Activated CD4-positive, CD25-positive, alpha-beta regulatory T cell treated with anti-CD3 and anti-CD28 coated beads, Interleukin-2, amount 50 U/mL, for 24 hours (primary cell): ENCODE results near the gene PLCL2.

Experiments used
- ATAC-seq, 2 donors: fragments of 150-1000 bp; cut with Tn5 transposase; one replicate each; pipeline ENCODE4 v1.10.0; 2021; ENCODE audit warnings: mild to moderate bottlenecking in 1 of 2, moderate library complexity in 1 of 2

The PLCL2 gene

GRCh38 chr3:17014284-17014683, 129.5 kb downstream of the PLCL2 start:
- ATAC-seq, result no peak

GRCh38 chr3:17014709-17015108, 130.0 kb downstream of the PLCL2 start:
- ATAC-seq, result no peak

DNA sequence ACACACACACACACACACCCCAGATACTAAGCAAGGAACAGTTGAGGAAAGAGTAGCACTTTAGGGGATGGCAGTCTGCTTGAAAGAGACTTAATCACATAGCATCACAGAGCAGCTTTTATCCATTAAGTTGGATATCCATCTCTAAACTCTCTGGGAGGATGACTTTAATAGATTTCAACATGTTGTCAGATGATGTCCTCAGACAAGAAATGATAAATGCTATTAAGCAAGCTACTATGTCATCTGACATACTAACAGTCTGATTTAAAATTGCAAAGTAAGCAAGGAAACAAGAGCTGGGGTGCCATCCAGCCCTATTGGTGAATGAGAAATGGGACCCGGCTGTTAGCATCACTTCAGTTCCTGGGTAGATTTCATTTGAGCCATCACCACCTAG, 136.9 kb downstream of the PLCL2 start:
- no peak for ATAC-seq

GRCh38 chr3:17023006-17023664, 138.4 kb downstream of the PLCL2 start:
- peak; percentile 92 to 93 for ATAC-seq

GRCh38 chr3:17025594-17026139, 140.9 kb downstream of the PLCL2 start:
- ATAC-seq, result peak; percentile 78 to 83

DNA sequence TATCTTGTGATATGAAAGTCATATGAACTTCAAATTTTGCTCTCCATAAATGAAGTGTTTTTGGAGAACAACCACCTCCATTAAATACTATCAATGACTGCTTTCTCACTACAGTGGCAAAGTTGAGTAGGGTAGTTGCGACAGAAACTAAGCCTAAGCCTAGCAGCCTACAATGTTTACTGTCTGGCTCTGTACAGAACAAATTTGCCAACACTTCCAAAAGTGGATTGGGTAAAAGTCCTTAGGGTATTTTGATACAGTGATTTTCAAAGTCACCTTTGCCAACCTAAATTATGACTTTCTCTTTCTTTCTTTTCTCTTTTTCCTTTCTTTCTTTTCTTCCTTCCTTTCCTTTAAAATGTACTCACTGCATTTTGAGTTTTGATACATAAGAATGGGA, 142.6 kb downstream of the PLCL2 start:
- no peak for ATAC-seq

GRCh38 chr3:17028363-17028762, 143.6 kb downstream of the PLCL2 start:
- no peak for ATAC-seq

- ATAC-seq, result no peak
These were observed 145.7 kb downstream of the PLCL2 start for GRCh38 chr3:17030438-17030837.

- ATAC-seq, result no peak
These were observed 146.3 kb downstream of the PLCL2 start for GRCh38 chr3:17030956-17031652.

DNA sequence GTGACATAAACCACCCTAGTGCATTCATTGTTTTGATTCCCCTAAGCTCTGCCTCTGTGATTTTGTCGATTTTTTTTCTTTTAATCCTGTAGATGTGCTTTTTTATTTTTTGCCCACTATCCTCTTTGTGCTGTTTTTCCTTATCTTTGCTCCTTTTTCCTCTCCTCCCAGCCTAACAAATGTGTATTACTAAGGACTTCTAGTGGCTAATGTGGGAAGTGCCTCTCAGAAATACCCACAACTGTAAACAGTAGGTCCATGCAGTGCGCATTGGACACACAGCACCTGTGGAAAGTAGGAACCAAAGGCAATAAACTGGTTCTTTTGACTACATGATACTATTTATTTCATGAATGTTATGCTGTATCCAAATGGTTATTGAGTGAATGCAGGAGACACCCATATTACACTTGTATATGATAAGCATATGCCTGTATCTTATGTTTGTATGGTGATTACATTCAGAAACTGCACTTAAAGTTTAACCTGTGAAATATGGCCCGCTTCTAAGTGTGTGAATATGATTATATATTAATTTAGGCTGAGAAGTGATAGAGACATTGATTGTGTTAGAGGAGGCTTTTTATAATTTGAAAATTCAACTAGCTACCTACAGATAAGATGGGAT, 147.8 kb downstream of the PLCL2 start:
- ATAC-seq, result no peak

GRCh38 chr3:17033516-17034168, 148.9 kb downstream of the PLCL2 start:
- peak in 1 of 2 donors; percentile 38 for ATAC-seq

GRCh38 chr3:17035033-17035432, 150.3 kb downstream of the PLCL2 start:
- ATAC-seq, result no peak

DNA sequence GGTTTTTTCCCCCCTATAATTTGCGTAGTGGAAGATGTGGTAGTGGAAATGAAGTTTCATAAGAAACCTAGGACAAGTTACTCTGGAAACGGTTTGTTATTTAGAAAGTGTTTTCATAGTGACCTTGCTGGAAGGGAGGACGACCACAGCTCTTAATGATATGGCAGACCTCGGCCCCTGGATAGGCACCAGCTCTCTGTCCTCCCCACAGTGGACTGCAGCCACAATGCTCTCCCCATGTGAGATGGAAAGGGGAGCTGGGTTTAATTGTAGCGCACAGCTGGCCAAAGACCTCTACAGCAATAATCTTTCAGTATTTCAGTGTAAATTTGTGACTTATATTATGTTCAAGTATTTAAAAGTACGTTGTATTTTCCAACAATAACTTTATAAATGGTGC, 151.2 kb downstream of the PLCL2 start:
- ATAC-seq, result no peak

- no peak for ATAC-seq
These were observed 153.4 kb downstream of the PLCL2 start for GRCh38 chr3:17038141-17038540.

DNA sequence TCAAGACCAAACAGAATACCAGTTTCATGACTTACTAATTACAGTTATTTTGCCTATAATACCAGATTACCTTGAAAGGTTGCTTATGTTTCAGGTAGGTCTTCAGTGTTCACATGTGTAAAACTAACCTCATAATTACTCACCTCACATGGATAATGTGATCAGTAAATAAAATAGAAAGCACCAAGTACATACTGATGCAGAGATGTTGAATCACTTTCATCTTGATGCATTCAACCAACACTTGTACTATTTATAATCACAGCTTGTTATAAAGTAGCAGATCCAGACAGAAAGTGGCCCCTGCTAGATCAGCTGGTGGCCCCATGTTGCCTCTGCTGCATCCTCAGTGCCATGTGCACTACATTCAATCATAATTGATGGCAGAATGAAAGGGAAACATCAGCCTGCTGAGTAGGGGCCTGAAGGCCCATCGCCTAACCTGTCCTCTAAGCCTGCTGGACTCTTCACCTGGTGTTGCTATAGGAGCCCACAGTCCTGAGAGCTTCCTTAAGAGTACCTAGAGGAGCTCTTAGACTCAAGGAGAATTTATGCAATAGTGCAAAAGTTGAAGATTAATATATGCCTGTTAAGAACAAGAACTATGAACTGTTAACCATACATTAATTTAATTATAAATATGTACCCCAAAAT, 154.3 kb downstream of the PLCL2 start:
- ATAC-seq, result peak; percentile 55 to 62

DNA sequence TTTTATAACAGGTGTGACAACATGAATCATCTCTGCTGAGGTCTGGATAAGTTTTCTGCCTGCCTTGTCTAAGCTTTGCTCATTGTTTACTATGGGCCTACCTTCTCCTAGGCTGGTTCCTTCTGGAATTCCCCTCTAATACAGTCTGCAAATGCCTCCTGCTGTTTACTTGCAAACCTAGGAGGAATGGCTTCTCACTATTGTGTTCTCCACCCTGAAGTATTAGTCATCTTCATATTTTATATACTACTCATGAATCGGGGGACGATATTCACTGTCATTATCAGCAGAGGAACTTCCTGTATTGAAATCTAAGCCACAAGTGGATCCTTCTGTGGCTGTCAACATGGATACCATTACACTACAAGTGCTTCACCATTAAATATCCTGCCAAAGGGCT, 154.8 kb downstream of the PLCL2 start:
- peak; percentile 17 to 48 for ATAC-seq

GRCh38 chr3:17040322-17040989, 155.7 kb downstream of the PLCL2 start:
- ATAC-seq, result no peak

DNA sequence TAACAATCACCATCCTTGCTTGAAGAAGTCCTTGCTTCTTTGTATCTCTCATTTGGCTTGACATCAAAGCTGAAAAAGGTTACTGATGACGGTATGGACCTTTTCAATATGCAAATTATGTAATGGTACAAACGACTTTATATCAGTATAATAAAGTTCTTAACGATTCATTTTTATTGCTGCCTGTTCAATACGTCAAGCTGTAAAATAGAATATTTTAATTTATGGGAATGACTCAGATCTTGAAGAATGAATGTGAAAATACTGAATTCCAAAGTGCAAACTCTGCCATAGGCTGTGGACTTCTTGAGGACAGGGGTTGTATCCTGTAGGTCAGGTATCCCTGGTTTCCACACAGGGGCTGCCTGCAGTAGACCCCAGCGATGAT, 156.2 kb downstream of the PLCL2 start:
- ATAC-seq, result no peak

- ATAC-seq, result peak; percentile 46 to 60
These were observed 160.1 kb downstream of the PLCL2 start for GRCh38 chr3:17044855-17045254.

DNA sequence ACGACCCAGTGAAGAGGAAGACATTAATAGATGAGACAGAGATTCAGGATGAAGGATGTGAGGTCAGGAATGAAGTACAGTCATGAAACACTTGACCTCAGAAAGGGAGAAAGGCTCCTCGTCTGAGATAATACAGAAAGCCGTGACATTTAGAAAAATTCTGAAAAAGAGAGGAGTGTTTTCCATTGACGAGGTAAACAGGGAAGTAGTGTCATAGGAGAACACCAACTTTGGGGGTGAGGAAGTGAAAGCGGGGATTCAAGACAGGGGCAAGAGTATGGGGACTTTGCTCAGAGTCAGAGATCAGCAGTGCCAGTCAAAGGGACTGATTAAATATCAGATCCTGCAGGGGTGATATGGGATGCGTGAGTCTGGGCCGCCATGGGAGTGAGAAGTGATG, 160.9 kb downstream of the PLCL2 start:
- ATAC-seq, result no peak

GRCh38 chr3:17046623-17047022, 161.9 kb downstream of the PLCL2 start:
- no peak for ATAC-seq

GRCh38 chr3:17047162-17047561, 162.4 kb downstream of the PLCL2 start:
- ATAC-seq, result no peak
